ENCODE results near the gene GRIA4. TPM values are rescaled to one million over a fixed set of nuclear protein-coding genes. Genes with fewer than 3 reads are reported as not detected.

Gene GRIA4
- total RNA-seq, 1 experiment from 2014 or later = not detected

DNA sequence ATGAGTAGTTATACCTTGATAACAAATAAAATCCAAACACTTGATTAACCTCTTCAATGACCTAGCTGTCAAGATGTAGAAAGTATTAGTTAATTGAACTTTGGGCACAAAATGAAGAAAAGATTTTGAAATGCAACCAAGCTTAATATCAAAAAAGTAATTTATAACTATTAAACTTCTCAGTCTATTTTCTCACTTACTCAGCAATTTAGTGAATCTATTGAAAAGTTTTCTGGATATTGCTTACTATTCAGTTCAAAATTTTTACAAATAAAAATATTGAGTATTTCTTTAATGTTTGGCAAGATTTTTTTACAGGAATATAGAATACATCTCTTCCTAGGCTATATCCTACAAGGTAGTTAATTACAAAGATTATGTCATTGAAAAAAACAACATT is 192.5 kb downstream of the GRIA4 start:
- Histone ChIP-seq H3K9me3 (ENCODE audit: insufficient read depth, low read depth) (peaks cover 3% of the 10 kb centered on the region; the same call in 1 of the 2 replicates), H3K27ac (no peak overlapping the region), H3K36me3 (ENCODE audit: low read depth) (no peaks in the 10 kb centered on the region), H3K79me2 (ENCODE audit: low read depth) (no peaks in the 10 kb centered on the region), H3K27me3 (ENCODE audit: insufficient read depth, low read depth) (no peaks in the 10 kb centered on the region), H3K4me1 (replicated peaks; ENCODE audit: insufficient read depth) (no peaks in the 10 kb centered on the region), H3F3A (ENCODE audit: insufficient read depth, low read depth) (no peaks in the 10 kb centered on the region), H3K4me3 (no peak overlapping the region), H3K9me2 (ENCODE audit: insufficient read depth) (no peaks in the 10 kb centered on the region), H4K20me1 (ENCODE audit: insufficient read depth) (no peaks in the 10 kb centered on the region), H3K4me2 (no peak overlapping the region), H2AFZ (no peak overlapping the region)
- no peak for DNase-seq
- intact Hi-C loops (cut with micrococcal nuclease; ENCODE audit: unreplicated experiment) = no loop called here
- CTCF ChIA-PET = no interaction called here
- BruUV-seq (replicated peaks) = no TSS peak
- no peak for TF ChIP-seq EZH2 (IDR thresholded peaks at IDR 0.05; ENCODE audit: low read depth)
- TF ChIP-seq, protein P1, sequence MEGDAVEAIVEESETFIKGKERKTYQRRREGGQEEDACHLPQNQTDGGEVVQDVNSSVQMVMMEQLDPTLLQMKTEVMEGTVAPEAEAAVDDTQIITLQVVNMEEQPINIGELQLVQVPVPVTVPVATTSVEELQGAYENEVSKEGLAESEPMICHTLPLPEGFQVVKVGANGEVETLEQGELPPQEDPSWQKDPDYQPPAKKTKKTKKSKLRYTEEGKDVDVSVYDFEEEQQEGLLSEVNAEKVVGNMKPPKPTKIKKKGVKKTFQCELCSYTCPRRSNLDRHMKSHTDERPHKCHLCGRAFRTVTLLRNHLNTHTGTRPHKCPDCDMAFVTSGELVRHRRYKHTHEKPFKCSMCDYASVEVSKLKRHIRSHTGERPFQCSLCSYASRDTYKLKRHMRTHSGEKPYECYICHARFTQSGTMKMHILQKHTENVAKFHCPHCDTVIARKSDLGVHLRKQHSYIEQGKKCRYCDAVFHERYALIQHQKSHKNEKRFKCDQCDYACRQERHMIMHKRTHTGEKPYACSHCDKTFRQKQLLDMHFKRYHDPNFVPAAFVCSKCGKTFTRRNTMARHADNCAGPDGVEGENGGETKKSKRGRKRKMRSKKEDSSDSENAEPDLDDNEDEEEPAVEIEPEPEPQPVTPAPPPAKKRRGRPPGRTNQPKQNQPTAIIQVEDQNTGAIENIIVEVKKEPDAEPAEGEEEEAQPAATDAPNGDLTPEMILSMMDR (conservative IDR thresholded peaks at IDR 0.05) = no peak
- POLR2A ChIA-PET (ENCODE audit: unreplicated experiment) = no interaction called here

DNA sequence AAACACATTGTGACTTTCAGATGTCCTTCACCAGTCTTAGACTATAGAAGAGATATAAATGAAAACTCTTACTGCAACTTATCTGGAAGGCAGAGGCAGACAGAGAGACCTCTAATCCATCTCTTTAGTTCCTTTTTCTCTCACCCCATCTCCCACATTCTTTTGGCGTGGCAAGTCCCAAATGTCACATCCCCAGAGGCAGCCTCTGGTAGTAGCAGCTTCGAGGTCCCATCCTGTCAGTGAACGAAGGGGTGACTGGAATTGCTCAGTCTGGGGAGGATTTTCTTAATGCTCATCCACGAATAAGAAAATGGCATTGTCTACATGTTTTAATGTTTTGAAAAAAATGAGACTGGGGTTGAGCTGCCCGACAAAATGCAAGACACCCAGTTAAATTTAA is 201.4 kb downstream of the GRIA4 start:
- no peaks in the 10 kb centered on the region for H4K20me1 ChIP-seq (ENCODE audit: insufficient read depth)

DNA sequence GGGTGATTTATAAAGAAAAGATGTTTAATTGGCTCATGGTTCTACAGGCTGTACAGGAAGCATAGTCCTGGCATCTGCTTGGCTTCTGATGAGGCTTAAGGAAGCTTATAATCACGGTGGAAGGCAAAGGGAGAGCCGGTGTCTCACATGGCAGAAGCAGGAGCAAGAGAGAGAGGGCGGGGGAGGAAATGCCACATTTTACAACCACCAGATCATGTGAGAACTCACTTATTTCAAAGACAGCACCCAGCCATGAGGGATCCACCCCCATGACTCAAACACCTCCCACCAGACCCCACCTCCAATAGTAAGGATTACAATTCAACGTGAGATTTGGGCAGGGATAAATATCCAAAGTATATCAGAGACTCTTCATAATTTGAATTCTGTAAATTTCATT is 211.5 kb downstream of the GRIA4 start:
- no peak for DNase-seq
- TF ChIP-seq, protein P1 (conservative IDR thresholded peaks at IDR 0.05) = no peak
- TF ChIP-seq EZH2 (IDR thresholded peaks at IDR 0.05; ENCODE audit: low read depth) = no peak
- no peak overlapping the region for H3K4me2 ChIP-seq
- CTCF ChIA-PET = no interaction called here
- no peak overlapping the region for H3K27ac ChIP-seq
- H3K36me3 ChIP-seq (ENCODE audit: low read depth) = no peaks in the 10 kb centered on the region
- no TSS peak for BruUV-seq (replicated peaks)
- H2AFZ ChIP-seq = peak overlapping the region; percentile 12; the same call in 1 of the 2 replicates
- intact Hi-C loops (cut with micrococcal nuclease; ENCODE audit: unreplicated experiment) = no loop called here
- H3F3A ChIP-seq (ENCODE audit: insufficient read depth, low read depth) = no peaks in the 10 kb centered on the region
- no peaks in the 10 kb centered on the region for H4K20me1 ChIP-seq (ENCODE audit: insufficient read depth)
- H3K4me3 ChIP-seq = no peak overlapping the region
- no peaks in the 10 kb centered on the region for H3K79me2 ChIP-seq (ENCODE audit: low read depth)
- H3K27me3 ChIP-seq (ENCODE audit: insufficient read depth, low read depth) = no peaks in the 10 kb centered on the region
- H3K4me1 ChIP-seq (replicated peaks; ENCODE audit: insufficient read depth) = no peaks in the 10 kb centered on the region
- POLR2A ChIA-PET (ENCODE audit: unreplicated experiment) = no interaction called here
- no peaks in the 10 kb centered on the region for H3K9me3 ChIP-seq (ENCODE audit: insufficient read depth, low read depth)
- H3K9me2 ChIP-seq (ENCODE audit: insufficient read depth) = 0 out of 2 replicates have a peak, but pooled peaks cover 4% of the 10 kb centered on the region

More for the DNA sequence above, 201.4 kb downstream of the GRIA4 start:
- Histone ChIP-seq H3K27me3 (ENCODE audit: insufficient read depth, low read depth) (no peaks in the 10 kb centered on the region), H3K27ac (no peak overlapping the region), H3F3A (ENCODE audit: insufficient read depth, low read depth) (no peaks in the 10 kb centered on the region), H3K4me2 (no peak overlapping the region), H3K9me2 (ENCODE audit: insufficient read depth) (no peaks in the 10 kb centered on the region), H3K4me3 (no peak overlapping the region), H3K79me2 (ENCODE audit: low read depth) (no peaks in the 10 kb centered on the region), H3K36me3 (ENCODE audit: low read depth) (no peaks in the 10 kb centered on the region), H2AFZ (no peak overlapping the region), H3K4me1 (replicated peaks; ENCODE audit: insufficient read depth) (no peaks in the 10 kb centered on the region), H3K9me3 (ENCODE audit: insufficient read depth, low read depth) (no peaks in the 10 kb centered on the region)
- ChIA-PET POLR2A (ENCODE audit: unreplicated experiment) (no interaction called here), CTCF (interaction anchor here (0.7 kb wide), 1 partner anchor 701 kb away, joined by 3 read pairs; no protein-coding TSS in a partner anchor)
- no TSS peak for BruUV-seq (replicated peaks)
- DNase-seq = no peak
- TF ChIP-seq, protein P1 (conservative IDR thresholded peaks at IDR 0.05) = no peak
- no peak for TF ChIP-seq EZH2 (IDR thresholded peaks at IDR 0.05; ENCODE audit: low read depth)
- intact Hi-C loops (cut with micrococcal nuclease; ENCODE audit: unreplicated experiment) = no loop called here
